Measurements from ENCODE around the gene CCDC9B.

- TF ChIP-seq CTCF (IDR thresholded peaks at IDR 0.05): no peak
- no peak for TF ChIP-seq POLR2A (IDR thresholded peaks at IDR 0.05)
- TF ChIP-seq EP300 (IDR thresholded peaks at IDR 0.05): no peak
Observed at GRCh38 chr15:40365016-40365415, 24.3 kb upstream of the CCDC9B start.

Measured in upper lobe of left lung (tissue), 4 donors.